ENCODE results near the gene NTNG1.

NTNG1 gene

DNA sequence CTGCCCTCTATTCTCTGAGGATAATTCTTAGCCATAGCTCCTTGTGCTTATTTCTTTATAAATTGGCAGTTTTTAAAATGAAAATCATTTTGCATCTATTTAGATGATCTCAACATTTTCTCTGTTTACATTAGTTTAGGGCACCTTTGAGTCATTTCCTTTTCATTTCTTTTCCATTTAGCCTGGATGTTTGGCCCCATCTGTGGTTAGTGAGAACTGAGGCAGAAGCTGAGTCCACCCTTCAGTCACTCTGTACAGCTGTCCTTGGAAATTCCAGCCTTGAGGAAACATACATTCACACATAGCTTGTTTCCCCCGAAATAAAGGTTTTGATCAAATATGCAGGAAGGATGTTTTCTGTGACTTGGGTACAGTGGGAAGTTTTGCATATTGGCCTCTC, 123.7 kb downstream of the NTNG1 start:
- no peak for DNase-seq

- DNase-seq, result no peak
Observed at GRCh38 chr1:107267489-107267888, 126.7 kb downstream of the NTNG1 start.

- no peak for DNase-seq
Observed at GRCh38 chr1:107272321-107272720, 131.5 kb downstream of the NTNG1 start.

DNA sequence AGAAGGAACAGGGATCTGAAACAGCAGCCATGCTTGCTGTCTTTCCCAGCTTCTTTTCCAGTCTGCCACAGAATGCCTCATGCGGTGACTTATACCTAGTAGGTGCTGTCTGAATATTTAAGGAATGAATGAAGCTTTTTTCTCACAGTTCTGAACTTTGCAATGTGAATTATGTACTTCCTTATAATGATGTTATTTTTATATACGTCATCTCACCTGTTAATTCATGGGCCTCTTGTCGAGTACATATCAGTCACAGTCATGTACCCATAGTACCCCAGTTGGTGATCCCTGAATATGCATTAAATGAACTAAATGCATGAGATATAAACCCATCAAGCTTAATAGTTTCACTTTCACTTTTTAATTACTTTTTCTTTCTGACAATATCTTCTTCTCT, 132.7 kb downstream of the NTNG1 start:
- DNase-seq, result no peak

DNA sequence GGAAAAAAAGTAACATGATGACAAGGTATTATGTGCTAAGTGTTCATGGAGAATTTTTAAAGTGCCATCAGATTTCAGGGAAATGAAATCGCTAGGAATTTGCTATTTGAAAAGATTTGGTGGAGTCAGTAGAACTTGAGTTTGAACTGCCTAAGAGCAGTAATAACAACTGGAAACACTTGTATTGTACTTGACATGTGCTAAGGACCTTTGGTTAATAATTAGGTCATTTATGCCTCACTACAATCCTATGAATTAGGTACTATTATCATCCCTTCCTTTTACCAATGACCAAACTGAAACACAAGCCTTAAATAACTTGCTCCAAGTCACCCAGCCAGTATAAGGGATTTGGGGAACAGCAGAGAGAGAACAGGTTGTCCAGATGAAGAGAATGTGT, 133.4 kb downstream of the NTNG1 start:
- DNase-seq, result no peak

DNA sequence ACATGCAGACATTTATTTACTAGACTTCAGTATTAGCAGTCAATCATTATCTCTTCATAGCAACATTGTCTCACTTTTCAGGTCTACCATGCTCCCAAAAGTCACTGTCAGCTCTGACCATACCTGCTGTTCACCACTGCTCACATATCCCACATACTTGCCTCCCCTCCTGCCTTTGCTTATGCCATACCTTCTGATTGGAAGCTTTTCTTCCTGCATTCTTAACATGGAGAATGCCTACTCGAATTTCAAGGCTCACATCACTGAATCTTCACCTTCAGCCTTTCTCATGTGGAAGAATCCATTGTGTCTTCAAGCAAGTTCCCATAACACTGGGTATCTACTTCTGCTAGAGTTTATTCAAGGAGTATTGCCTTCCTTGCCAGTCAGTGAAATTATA, 135.4 kb downstream of the NTNG1 start:
- DNase-seq, result no peak

GRCh38 chr1:107277022-107277421, 136.2 kb downstream of the NTNG1 start:
- peak; percentile 8 for DNase-seq

DNA sequence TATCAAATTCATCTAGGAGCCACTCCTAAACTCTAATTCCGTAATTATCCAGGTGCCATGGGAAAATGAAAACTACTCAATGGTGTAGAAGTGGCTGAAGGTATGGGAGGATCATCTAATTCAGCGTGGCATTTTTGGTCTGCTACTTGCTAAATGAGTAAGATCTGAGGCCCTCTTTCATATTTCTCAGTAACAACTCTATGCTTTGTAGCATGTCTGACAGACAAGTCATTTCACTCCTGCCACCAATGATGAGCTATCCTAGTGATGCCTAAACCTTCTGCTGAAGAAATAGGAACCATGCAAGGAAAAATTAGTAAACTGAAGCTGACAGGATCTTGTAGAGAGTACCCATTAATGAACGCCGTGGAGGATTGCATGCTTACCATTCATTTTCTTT, 145.3 kb downstream of the NTNG1 start:
- DNase-seq, result no peak

- DNase-seq, result no peak
Observed at GRCh38 chr1:107291987-107292386, 151.1 kb downstream of the NTNG1 start.

DNA sequence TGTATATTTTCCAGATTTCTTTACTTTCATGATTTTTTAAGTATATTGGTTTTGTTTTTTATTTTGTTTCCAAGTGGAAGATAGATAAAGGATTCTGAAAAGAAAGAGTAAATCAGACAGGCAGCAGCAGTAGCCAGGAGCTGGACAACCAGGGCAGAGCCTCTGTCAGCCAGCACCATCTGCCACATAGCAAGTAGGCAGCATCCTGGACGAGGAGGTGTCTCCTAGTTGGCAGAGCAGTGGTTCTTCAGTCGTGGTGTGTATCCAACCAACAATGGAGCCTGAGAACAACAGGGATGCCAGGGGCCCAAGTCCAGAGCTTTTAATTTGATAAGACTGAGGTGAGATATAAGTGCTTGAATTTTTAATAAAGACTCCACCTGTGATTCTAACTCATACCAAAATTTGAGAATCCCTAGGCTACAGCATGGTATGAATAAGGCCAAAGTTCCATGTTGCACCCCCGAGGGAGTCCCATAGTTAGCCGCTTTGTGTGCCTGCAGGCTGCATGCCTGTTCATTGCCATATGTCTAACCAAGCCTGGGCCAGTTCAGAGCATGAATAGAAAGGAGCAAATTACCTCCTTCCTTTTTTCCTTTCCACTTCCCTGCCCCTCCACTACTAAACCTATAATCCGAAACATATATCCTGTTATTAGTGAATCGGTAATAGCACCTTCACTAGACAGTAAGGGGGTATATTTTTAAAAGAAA, 153.2 kb downstream of the NTNG1 start:
- DNase-seq, result no peak

DNA sequence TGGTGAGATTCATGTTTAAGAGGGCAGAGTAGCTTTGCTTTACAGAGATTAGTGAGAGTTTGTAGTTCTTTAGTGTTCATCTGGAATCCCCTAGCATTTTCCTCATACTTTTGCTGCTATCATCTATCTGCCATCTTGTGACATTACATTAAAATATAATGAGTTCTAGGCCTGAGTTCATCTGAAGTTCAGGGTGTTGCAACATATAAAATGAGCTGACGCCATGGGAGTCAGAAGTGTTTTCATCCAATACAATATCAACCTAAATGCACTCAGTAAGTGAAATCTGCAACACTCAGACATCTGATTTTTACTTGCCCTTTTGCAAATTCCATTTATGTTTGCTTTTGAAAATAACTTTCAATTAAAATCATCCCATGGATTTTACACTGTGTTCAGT, 153.8 kb downstream of the NTNG1 start:
- DNase-seq, result no peak

DNA sequence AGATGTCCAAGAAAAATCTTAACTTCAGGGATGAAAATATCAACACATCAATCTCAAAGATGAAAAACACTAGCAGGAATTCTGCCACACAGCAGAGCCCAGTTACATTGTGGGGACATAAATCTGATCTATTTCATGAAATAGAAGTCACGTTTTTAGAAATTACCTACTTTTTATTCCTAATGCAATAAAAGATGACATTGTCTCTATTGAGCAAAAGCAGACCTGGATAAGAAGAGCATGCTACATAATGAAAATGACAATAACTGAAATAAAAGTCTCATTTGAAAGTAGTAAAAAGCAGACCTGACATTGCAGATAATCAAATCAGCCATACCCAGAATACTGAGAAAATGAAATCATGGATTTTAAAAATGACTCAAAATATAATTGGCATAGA, 156.8 kb downstream of the NTNG1 start:
- DNase-seq, result no peak

DNA sequence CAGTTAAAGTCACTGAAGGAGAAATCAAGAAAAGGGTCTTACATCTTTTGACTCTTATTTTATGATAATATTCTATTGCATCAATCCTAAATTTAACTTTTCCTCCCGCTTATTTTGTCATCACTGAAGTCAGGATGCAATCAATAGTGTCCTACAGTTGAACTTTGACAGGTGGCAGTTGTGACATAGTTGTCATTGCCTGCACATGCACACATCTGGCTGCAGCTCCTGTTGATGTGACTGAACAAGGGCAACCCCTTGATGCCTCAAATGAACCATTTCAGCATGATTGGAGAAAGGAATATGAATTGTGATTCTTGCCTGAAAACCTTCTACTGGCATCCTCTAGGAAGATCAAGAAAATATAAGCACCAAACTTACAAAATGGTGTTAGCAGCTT, 157.7 kb downstream of the NTNG1 start:
- no peak for DNase-seq

DNA sequence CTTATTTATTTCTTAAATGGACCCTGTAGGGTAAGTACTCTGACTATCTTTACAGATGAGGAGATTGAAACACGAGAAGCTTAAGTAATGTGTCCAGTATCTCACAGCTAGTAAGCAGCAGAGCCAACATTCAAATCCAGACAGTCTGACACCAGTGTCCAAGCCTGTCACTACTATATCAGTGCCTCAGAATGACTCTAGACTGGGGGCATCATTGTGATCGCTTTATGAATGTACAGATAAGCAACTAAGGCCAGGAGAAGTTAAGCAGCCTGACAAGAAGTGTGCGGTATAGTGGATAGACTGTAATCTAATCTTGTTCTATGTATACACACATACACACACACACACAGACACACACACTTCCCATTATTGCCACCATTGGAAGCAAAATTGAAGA, 158.7 kb downstream of the NTNG1 start:
- no peak for DNase-seq

- no peak for DNase-seq
Observed at GRCh38 chr1:107309962-107310361, 169.1 kb downstream of the NTNG1 start.

DNA sequence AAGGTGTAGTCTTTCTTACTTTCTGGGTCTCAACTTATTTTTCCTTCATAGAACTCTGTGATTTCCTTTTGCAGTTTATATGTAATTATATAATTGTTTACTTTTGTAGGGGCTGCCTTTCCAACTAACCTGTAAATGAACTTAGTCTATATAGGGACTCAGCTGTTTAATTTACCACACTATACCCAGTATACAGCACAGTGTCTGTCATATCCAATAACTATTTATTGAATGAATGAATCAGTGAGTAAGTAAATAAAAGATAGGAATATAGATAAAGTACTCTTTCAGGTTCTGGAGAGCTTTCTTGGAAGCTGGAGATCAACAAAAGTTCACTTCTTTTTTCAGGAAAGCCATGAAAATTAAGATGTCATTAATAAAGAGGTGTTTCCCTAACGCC, 174.8 kb downstream of the NTNG1 start:
- DNase-seq, result no peak

DNA sequence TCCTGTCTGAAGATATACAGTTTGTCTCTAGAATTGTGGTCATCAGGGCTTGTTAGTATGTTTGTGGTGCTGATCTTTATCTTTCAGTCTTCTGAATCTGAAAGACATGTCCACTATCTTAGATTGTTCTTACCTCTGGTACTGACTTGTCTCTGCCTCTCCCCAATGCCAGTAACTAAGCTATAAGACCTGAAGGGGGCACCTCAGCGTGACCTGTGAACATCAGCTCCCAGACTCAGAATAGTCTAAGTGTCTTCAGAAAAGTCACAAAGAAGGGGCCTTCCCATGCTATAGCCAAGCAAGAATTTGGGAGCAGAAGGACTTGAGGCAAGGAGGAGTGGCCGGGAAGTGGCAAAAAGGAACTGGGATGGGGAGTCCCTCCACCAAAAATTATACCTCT, 178.1 kb downstream of the NTNG1 start:
- no peak for DNase-seq

DNA sequence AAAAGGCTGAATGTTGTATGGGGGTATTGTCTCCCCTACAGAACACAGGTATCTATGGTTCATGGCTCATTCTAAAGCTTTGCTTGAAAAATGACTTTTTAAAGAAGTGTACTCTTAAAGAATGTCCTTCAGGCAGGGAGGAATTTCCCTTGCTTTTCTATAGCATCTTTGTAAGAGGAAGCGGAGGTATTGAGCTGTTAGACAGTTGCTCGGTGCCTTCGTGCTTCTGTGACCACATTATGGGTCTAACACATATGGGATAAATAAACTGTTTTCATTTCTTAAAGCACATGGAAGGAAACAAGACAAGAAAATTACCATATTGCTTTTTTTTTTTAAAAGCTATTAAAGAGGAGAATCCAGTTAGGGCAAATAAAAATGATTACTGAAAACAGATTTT, 182.9 kb downstream of the NTNG1 start:
- no peak for DNase-seq

GRCh38 chr1:107326824-107327445, 186.1 kb downstream of the NTNG1 start:
- no peak for DNase-seq

GRCh38 chr1:107327446-107327845, 186.6 kb downstream of the NTNG1 start:
- no peak for DNase-seq

DNA sequence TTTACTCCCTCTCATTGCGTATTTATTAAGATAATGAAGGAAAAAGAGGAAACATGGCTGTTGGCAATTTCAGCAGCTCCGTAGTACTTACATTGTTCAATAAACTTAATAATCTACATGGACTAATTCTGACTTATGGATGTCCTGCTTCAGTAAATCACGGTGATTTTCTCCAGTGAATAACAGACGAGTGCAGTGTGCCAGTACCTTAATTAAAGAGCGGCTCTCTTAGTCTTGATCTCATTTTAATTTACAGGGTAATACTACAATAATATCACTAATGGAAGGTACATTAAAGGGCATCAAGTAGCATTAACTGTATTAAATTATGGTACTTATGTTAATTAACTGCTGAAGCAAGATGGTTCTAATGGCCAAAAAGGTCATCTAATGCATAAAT, 187.2 kb downstream of the NTNG1 start:
- DNase-seq, result no peak

DNA sequence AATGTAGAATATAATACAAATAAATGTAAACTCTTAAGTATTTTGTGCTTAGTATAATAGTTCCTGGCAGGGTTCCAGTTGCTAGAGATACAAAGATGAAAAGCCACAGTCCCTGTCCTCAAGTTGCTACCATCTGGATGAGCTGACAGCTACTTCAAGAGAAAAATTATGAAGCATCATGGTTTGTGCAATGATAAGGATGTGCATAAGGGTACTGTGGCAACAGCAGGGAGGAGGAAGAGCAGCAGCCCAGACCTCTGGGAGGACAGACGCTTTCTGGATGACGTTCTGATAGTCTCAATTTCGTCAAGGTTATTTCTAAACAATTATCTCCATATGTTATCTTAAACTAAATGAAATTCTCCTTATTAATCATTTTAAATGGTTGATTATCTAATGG, 198.9 kb downstream of the NTNG1 start:
- no peak for DNase-seq

- DNase-seq, result no peak
Observed at GRCh38 chr1:107342316-107342715, 201.5 kb downstream of the NTNG1 start.

DNA sequence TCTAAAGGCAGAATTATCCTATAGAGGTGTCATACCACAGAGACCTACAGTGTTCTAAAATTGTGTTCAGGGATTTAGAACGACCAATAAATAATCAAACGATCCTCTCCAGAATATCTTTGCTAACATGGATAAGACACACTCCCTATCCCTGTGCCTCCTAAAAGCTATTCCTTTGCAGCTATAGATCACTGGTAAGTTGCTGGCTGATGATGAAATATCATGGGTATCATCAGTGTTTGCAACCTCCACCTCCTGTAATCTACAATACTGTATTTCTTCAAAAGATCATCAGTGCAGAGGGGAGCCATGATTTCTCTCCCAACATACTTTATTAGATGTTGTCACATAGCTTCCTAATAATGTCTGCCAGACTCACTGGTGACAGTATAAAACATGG, 201.9 kb downstream of the NTNG1 start:
- DNase-seq, result no peak

- DNase-seq, result no peak
Observed at GRCh38 chr1:107343601-107344000, 202.8 kb downstream of the NTNG1 start.
